HG02970 (cell line): Measurements from ENCODE around the gene ADD2.
"Not testable (repeated sequence)": the region's sequence is repeated elsewhere in the genome, so short reads cannot be mapped to it uniquely, and the experiment has no call there.

Experiments used
- ATAC-seq: cut with Tn5 transposase; IDR thresholded peaks from one replicate; pipeline ENCODE4 v1.9.1; 2021; ENCODE audit warnings: mild to moderate bottlenecking, moderate library complexity, moderate number of reproducible peaks; ENCODE audit not compliant: unreplicated experiment, low FRiP score

Gene ADD2

DNA sequence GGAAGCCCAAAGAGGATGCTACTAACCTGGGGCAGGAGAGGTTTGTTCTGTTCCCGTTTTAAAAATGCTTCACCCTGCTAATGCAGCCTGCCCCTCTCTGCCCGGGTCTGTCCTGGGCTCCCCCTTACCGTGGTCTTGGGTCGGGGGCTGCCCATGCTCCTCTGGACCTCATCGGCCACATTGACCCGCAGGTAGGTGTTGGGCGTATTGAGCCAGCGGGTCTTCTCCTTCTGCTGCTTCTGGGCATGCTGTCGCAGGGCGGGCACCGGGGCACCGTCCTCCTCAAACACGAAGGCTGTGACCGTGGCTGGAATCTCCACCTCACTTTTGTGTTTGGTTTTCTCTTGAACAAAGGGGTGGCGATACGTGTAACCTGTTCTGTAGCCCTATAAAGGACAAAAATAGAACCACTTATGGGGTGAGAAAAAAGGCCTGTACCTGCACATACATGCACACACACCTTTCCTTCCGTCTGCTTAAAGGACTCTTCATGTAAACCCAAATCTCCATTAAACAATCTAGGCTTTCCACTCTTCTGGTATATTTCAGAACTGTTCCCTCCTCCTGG lies 89.3 kb downstream of the ADD2 start:
- ATAC-seq: no peak

- ATAC-seq: no peak
Measured at GRCh38 chr2:70676301-70677035, 91.5 kb downstream of the ADD2 start.

- ATAC-seq: no peak
Measured at GRCh38 chr2:70675862-70676261, 92.1 kb downstream of the ADD2 start.

DNA sequence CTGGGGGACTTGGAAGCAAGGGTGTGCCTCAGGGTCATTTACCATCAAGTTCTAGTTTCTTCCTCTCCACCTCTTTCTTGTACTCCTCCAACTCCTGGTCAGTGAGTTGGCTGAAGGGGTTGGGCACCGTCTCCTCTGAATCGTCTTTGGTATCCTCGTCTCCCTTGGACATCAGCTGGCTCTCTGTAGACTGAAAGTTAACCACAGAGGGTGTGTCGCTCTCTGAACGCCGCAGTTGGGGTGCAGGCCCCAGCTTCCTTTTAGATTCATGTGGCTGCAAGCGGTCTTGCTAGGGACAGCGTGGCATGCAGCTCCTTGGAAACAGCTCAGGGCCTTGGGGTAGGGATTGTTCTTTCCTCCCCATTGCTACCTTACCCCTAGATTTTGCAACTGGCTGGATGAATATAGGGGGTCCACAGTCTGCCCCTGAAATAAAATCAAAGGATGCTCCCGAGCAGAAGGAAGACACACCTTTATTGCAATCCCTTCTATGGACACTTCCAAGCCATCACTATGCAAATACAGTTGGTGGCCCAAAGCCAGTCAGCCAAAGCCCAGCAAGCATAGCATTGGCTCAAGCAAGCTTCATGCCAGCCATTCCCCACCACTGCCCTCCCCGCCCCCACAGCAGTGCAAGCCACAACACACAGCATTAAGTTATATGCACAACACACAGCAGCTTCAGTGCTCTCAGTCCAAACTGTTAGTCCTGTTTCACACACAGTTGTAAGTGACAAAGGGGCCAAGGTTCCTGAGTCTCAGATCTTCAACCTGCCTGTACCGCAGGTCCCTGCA lies 93.2 kb downstream of the ADD2 start:
- ATAC-seq: no peak

GRCh38 chr2:70673041-70673647 lies 94.9 kb downstream of the ADD2 start:
- ATAC-seq: no peak

- no peak for ATAC-seq
Measured at GRCh38 chr2:70671092-70671675, 96.8 kb downstream of the ADD2 start.

GRCh38 chr2:70670626-70671025 lies 97.4 kb downstream of the ADD2 start:
- no peak for ATAC-seq

DNA sequence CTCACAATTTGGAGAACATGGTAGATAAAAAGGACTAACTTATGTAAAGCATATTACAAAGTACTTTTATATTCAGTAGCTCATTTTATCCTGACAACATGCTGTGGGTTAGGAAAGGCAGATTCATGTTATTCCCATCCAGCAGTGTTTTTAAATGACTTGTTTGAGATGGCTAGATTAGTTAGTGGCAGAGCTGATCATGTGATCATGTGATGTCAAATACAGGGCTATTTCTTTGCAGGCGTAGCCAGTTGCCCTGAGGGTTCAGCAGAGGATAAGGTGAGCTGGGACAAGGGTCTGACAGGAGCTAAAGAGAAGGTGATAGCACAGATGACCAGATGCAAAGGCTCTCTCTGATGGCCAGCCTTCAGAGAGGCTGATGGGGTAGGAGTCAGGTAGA lies 97.8 kb downstream of the ADD2 start:
- ATAC-seq: no peak

- ATAC-seq: no peak
Measured at GRCh38 chr2:70668911-70669310, 99.1 kb downstream of the ADD2 start.

GRCh38 chr2:70668432-70668831 lies 99.6 kb downstream of the ADD2 start:
- no peak for ATAC-seq

DNA sequence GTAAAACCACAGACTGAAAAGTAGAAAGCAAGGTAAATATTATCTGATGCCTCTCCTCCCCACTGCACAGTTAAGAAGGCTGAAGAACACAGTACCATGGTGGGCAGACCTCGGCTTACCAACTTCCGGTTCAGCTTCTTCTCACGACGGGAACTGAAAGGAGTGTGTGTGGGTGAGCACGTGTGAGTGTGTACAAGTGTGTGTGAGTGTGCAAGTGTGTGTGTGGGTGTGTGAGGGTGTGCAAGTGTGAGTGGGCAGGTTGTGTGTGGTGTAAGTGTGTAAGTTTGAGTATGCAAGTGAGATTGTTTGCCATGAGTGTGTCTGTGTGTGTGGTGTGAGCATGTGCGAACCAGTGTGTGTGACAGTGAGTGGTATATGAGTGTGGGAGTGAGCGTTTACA lies 103.5 kb downstream of the ADD2 start:
- ATAC-seq: no peak

DNA sequence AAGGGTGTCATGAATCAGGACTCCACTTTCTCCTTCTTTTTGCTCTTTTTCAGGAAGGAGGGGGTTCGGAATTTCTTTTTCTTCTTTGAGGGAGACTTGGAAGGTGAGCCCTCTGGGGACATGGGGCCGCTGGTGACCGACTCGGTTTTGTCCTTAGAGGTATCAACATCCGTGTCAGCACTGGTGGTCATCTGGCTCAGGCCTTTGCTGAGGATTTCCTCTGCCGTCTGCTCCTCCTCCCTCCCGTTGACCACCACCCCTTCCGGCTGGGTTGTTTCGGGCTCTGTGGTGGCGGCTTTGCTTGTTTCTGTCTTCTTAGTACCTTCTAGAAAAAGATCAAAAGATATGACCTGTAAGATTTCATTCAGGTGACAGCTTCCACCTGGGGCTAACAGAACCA lies 104.6 kb downstream of the ADD2 start:
- no peak for ATAC-seq

DNA sequence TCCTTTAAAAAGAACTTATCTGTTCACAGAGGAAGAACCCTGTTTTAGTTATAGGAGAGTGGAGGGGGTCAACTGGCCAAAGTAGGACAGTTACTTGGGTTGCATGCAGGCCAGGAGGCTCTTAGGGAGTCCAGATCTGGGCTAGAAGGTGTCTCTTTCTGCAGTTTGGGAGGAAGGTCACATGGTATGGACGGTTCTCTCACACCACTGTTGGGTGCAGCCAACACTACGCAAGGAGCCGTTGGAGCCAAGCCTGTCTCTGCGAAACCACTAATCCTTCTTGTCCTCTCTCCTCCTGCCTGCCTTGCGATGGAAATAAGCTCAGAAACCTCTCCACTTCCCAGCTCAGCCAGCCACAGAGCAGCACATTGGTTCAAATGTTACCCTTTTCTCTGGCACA lies 108.4 kb downstream of the ADD2 start:
- ATAC-seq: no peak

GRCh38 chr2:70658476-70658875 lies 109.5 kb downstream of the ADD2 start:
- ATAC-seq: no peak

DNA sequence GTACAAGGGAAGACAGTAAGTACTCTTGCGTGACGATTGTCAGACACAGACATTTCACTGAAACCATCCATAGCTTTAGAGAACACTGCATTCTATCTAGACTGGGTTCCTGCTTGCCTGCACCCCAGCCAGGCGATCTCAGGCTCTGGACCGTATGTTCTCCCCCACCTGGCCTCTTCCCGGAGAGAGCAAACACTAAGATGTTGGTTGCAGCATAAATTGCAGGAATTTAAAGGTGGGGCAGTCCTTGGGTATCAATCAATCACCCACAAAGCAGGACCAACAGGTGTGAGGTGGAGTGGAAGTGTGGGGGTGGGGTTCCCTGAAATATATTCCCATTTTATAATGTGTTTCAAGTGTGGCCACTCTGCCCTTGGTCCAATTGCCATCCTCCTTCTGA lies 110.8 kb downstream of the ADD2 start:
- ATAC-seq: no peak

GRCh38 chr2:70656421-70657010 lies 111.5 kb downstream of the ADD2 start:
- ATAC-seq: no peak

DNA sequence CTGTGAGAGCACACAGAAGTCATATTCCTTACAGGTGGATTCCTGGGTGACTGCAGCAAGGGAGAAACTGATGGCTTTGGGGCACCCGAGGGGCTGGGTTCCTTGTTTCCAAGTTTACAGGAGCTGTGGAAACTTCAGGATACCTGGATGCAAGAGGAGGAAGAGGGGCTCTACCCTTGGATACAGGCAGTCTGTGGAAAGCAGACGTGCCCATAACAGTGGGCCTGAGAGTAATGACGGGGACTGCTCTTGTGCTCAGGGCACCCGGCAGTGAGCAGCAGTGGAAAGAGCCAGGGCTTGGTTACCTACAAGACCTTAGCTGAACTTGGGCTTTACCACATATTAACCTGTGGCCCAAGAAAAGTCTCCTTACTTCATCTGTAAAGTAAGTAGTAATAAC lies 112.2 kb downstream of the ADD2 start:
- ATAC-seq: no peak

- ATAC-seq: not testable (repeated sequence)
Measured at GRCh38 chr2:70655211-70655610, 112.8 kb downstream of the ADD2 start.

DNA sequence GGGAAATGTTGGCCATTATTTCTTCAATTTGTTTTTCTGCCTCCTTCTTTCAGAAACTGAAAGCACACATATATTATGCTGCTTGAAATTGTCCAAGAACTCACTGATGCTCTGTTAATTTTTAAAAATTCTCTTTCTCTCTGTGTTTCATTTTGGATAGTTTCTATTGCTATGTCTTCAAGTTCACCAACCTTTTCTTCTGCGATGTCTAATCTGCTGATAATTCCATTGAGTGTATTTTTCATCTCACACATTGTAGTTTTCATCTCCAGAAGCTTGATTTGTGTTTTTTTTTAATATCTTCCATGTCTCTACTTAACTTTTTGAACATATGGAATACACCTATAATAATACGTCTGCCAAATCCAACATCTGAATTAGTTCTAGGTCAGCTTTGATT lies 116.3 kb downstream of the ADD2 start:
- no peak for ATAC-seq

- no peak for ATAC-seq
Measured at GRCh38 chr2:70651014-70651413, 117.0 kb downstream of the ADD2 start.

GRCh38 chr2:70648961-70649360 lies 119.0 kb downstream of the ADD2 start:
- ATAC-seq: no peak
